Activated CD4-positive, alpha-beta T cell treated with anti-CD3 and anti-CD28 coated beads for 36 hours (primary cell): ENCODE measurements around the gene GPR183. TPM values are rescaled to one million over a fixed set of nuclear protein-coding genes. Genes with fewer than 3 reads are reported as not detected.

Experiments used
- ATAC-seq: fragments of 200-7000 bp; cut with Tn5 transposase; one replicate; pipeline ENCODE4 v1.10.0; 2021; ENCODE audit warnings: mild to moderate bottlenecking, moderate library complexity
- CTCF ChIA-PET: fragments of 350-600 bp; sonication (Branson Sonifier 250); formaldehyde crosslinking; loops from one replicate; lab custom pipeline; 2021; ENCODE audit warnings: antibody characterized with exemption; lab: Charles Lee
- POLR2A ChIA-PET: fragments of 350-600 bp; sonication (Branson Sonifier 250); formaldehyde crosslinking; loops from one replicate; lab custom pipeline; 2021; ENCODE audit warnings: antibody characterized with exemption, inconsistent platforms; lab: Charles Lee
- DNase-seq: peaks from one replicate; pipeline ENCODE4 v3.0.0-alpha.2; 2020
- H3K27ac Mint-ChIP-seq: one replicate; pipeline ENCODE4 v1.8.0; 2021; ENCODE audit warnings: mixed read lengths
- H3K27me3 Mint-ChIP-seq: one replicate; pipeline ENCODE4 v1.8.0; 2021; ENCODE audit warnings: mixed read lengths
- H3K36me3 Mint-ChIP-seq: one replicate; pipeline ENCODE4 v1.8.0; 2021; ENCODE audit warnings: low read depth, mixed read lengths
- H3K4me1 Mint-ChIP-seq: one replicate; pipeline ENCODE4 v1.8.0; 2021; ENCODE audit warnings: mixed read lengths
- H3K4me3 Mint-ChIP-seq: one replicate; pipeline ENCODE4 v1.8.0; 2021; ENCODE audit warnings: mild to moderate bottlenecking, moderate library complexity, mixed read lengths
- H3K9me3 Mint-ChIP-seq: one replicate; pipeline ENCODE4 v1.8.0; 2021; ENCODE audit warnings: low read depth, mixed read lengths
- intact Hi-C, 2 experiments: fragments of 100-400 bp; cut with DNase I in 1 of 2; cut with micrococcal nuclease in 1 of 2; formaldehyde crosslinking; loops; one replicate each; pipeline versions ENCODE4 v1.14.2 to v1.15.1; 2022 to 2024; cut with DNase I, micrococcal nuclease
- total RNA-seq, 2 experiments: library from RNA; stranded (reverse); gene quantifications; one replicate each; pipeline ENCODE4 v1.2.3, GENCODE V29; 2021

The GPR183 gene
- total RNA-seq, 2 experiments from 2014 or later, result 50.3 to 51.9 TPM

DNA sequence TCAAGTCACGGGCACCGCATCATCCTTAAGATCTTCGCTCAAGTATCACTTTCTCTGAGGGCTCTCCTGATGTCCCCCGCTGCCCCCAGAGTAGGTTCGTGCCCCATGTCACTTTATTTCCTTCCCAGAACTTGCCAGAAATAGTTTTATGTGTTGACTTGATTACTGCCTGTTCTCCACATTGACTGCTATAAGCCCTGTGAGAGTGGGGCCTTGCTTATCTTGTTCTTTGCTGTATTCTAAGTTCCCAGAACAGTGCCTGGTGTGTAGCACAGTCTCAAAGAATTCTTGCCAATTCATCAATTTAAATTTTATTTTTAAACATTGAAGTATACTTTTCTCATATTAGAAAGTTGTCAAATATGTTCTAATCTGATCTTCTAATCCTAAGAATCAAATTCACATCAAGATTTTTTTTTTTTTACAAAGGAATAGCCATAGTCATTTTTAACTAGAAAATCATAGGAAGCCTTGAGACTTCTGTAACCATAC lies 32.1 kb upstream of the GPR183 start:
- H3K27ac Mint-ChIP-seq, result no peak overlapping the region
- ChIA-PET POLR2A (no interaction called here), CTCF (interaction anchor here (1.0 to 1.9 kb wide), 3 partner anchors 9 to 73 kb away, joined by 3 to 6 read pairs (median 4); no protein-coding TSS in a partner anchor)
- DNase-seq (no peak), ATAC-seq (no peak)
- H3K4me1 Mint-ChIP-seq, result peaks cover 72% of the 10 kb centered on the region
- H3K9me3 Mint-ChIP-seq, result no peaks in the 10 kb centered on the region
- no peak overlapping the region for H3K4me3 Mint-ChIP-seq
- H3K27me3 Mint-ChIP-seq, result no peaks in the 10 kb centered on the region
- intact Hi-C loops, result no loop called here
- H3K36me3 Mint-ChIP-seq, result peaks cover 56% of the 10 kb centered on the region

DNA sequence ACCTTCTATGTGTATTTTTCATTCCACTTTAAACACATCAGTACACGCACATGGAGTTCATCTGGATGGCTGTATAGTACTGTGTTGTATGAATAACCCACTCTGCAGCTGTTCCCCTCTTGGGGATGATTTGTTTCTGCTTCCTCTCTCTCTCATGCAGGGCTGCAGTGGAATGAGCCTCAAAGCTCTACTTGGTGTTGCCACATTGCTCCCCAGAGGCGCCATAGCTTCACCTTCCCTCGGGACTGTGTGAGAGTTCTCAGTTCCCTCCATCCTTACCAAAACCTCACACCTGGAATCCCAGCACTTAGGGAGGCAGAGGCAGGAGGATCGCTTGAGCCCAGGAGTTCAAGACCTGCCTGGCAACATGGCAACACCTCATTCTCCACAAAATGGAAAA lies 28.4 kb upstream of the GPR183 start:
- H3K27ac Mint-ChIP-seq, result no peak overlapping the region
- ChIA-PET POLR2A (no interaction called here), CTCF (interaction anchor here (0.5 to 2.1 kb wide), 4 partner anchors 8 to 280 kb away, joined by 3 to 8 read pairs (median 4); no protein-coding TSS in a partner anchor)

DNA sequence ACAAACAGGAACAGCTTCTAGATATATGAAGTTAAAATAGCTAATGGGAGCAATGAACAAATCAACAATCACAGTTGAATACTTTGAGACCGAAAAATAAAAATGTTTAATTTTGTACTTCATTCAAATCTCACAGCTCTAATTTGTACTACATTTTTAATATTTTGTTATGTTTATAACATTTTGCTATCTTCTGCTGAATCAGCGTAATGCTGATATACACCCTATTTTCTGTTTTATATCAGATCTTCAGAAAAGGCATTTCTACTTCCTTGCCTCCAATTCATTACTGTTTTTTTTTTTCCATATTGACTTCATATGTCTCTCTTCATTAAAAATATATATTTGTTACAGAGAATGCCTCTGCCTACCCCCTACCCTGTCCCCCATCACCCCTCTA lies 27.9 kb upstream of the GPR183 start:
- H3K9me3 Mint-ChIP-seq, result no peaks in the 10 kb centered on the region
- intact Hi-C loops, result loop anchor here in 1 of 2 experiments (1.0 kb wide), 1 partner anchor 10 kb away; no protein-coding TSS in a partner anchor
- H3K36me3 Mint-ChIP-seq, result peaks cover 43% of the 10 kb centered on the region
- ChIA-PET CTCF (interaction anchor here (0.7 to 2.2 kb wide), 6 partner anchors 9 to 69 kb away, joined by 3 to 8 read pairs (median 4); no protein-coding TSS in a partner anchor), POLR2A (no interaction called here)
- H3K27ac Mint-ChIP-seq, result no peak overlapping the region
- H3K27me3 Mint-ChIP-seq, result no peaks in the 10 kb centered on the region
- DNase-seq (no peak), ATAC-seq (no peak)
- no peak overlapping the region for H3K4me3 Mint-ChIP-seq
- peaks cover 75% of the 10 kb centered on the region for H3K4me1 Mint-ChIP-seq

More for the DNA sequence above, 28.4 kb upstream of the GPR183 start:
- Mint-ChIP-seq H3K27me3 (no peaks in the 10 kb centered on the region), H3K4me1 (peaks cover 80% of the 10 kb centered on the region), H3K36me3 (peaks cover 45% of the 10 kb centered on the region), H3K9me3 (no peaks in the 10 kb centered on the region), H3K4me3 (no peak overlapping the region)
- intact Hi-C loops, result loop anchor here in 1 of 2 experiments (1.0 kb wide), 1 partner anchor 10 kb away; no protein-coding TSS in a partner anchor
- ATAC-seq (peak; percentile 43), DNase-seq (no peak)

DNA sequence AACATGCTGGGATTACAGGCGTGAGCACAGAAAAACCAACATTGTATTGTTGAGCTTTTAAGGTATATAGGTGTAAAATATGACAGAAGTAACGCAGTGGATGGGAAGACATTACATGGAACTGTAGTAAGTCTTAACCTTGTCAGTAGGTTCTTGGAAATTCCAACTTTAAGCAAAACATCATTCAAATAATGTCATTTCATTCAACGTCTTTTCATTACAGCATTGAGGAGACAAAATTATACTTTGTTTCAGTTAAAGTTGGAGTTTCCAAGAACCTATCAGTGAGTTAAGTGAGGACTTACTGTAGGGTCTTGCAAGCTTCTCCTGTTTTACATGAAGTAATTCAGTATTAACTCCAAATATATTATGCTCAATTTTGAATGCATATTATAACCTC lies 27.0 kb upstream of the GPR183 start:
- POLR2A ChIA-PET, result interaction anchor here (0.6 kb wide), 1 partner anchor 215 kb away, joined by 4 read pairs; no protein-coding TSS in a partner anchor
- H3K4me1 Mint-ChIP-seq, result peaks cover 73% of the 10 kb centered on the region
- ATAC-seq (no peak), DNase-seq (no peak)
- no peaks in the 10 kb centered on the region for H3K9me3 Mint-ChIP-seq
- no peak overlapping the region for H3K27ac Mint-ChIP-seq
- peaks cover 50% of the 10 kb centered on the region for H3K36me3 Mint-ChIP-seq
- H3K27me3 Mint-ChIP-seq, result no peaks in the 10 kb centered on the region
- no peak overlapping the region for H3K4me3 Mint-ChIP-seq
- intact Hi-C loops, result no loop called here
- CTCF ChIA-PET, result interaction anchor here (0.7 to 2.2 kb wide), 9 partner anchors 10 to 269 kb away, joined by 3 to 8 read pairs (median 3); no protein-coding TSS in a partner anchor

DNA sequence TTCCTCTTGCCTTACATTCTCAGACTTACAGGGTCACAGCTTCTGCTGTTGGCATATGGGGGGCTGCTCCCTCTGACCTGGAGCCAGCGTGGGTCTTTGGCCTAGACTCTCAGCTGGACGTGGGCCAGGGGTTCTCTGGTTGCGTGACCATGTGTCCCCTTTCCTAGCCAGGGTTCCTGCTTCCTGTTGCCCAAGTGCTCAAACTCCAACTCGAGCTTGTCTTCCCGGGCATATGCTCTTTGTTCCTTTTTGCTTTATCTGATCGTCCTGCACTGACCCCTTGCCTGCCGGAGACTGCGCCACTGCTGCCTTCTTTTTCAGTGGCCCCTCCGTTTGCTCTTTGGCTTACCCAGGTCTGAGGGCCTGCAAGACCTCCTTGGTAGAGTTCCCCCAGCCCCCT lies 25.3 kb upstream of the GPR183 start:
- POLR2A ChIA-PET, result no interaction called here
- peaks cover 42% of the 10 kb centered on the region for H3K36me3 Mint-ChIP-seq
- CTCF ChIA-PET, result interaction anchor here (1.3 kb wide), 1 partner anchor 67 kb away, joined by 3 read pairs; no protein-coding TSS in a partner anchor
- H3K9me3 Mint-ChIP-seq, result no peaks in the 10 kb centered on the region
- H3K27ac Mint-ChIP-seq, result no peak overlapping the region
- no peak overlapping the region for H3K4me3 Mint-ChIP-seq
- H3K4me1 Mint-ChIP-seq, result peaks cover 63% of the 10 kb centered on the region
- H3K27me3 Mint-ChIP-seq, result no peaks in the 10 kb centered on the region
- DNase-seq, result no peak
- intact Hi-C loops, result no loop called here
- ATAC-seq, result no peak

DNA sequence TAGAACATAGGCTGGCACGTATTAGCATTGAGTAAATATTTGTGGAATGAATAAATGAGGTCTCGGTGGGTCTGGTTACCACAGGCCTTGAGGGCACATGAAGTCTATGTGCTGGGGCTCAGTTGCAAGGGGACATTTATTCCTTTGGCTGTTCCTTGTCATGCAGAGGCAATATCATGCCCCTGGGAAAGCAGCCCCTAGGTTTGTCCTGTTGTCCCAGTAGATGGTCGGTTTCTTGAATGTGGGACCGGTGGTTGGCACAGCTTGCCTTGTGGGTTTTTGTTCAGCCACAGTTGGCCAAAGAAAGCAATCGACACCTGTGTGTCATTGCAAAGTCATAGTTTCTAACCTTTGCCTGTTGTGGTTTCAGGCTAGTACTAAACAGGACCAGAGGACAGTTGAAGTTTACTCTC lies 24.7 kb upstream of the GPR183 start:
- Mint-ChIP-seq H3K27me3 (no peaks in the 10 kb centered on the region), H3K4me3 (no peak overlapping the region), H3K27ac (no peak overlapping the region), H3K4me1 (peaks cover 65% of the 10 kb centered on the region), H3K36me3 (peaks cover 45% of the 10 kb centered on the region), H3K9me3 (no peaks in the 10 kb centered on the region)
- ATAC-seq (peak; percentile 59), DNase-seq (peak; percentile 40)
- POLR2A ChIA-PET, result no interaction called here
- intact Hi-C loops, result no loop called here
- CTCF ChIA-PET, result interaction anchor here (1.3 kb wide), 1 partner anchor 66 kb away, joined by 3 read pairs; no protein-coding TSS in a partner anchor

DNA sequence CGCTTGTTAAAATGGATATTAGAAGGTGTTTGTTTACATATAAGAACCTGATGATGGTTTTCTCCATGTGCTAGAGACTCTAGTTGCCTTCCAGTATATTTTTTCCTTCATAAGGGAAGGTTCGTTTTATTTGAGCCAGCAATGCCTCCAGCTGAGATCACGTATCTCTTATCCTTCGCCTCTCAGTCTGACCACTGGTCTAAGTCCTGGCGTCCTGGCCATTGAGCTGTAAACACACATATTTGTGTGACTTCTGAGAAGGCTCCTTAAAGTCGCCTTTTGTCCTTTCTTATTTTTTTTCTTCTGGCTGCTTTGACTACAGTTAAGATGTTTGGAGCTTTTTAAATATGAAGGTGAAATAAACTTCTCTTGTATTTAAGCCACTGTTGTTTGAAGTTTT lies 23.7 kb upstream of the GPR183 start:
- Mint-ChIP-seq H3K36me3 (peaks cover 43% of the 10 kb centered on the region), H3K4me3 (no peak overlapping the region), H3K27ac (no peak overlapping the region), H3K4me1 (peaks cover 64% of the 10 kb centered on the region), H3K27me3 (no peaks in the 10 kb centered on the region), H3K9me3 (no peaks in the 10 kb centered on the region)
- intact Hi-C loops, result no loop called here
- ChIA-PET POLR2A (no interaction called here), CTCF (interaction anchor here (0.7 to 2.0 kb wide), 6 partner anchors 9 to 104 kb away, joined by 3 to 9 read pairs (median 4); no protein-coding TSS in a partner anchor)
- DNase-seq (no peak), ATAC-seq (no peak)

DNA sequence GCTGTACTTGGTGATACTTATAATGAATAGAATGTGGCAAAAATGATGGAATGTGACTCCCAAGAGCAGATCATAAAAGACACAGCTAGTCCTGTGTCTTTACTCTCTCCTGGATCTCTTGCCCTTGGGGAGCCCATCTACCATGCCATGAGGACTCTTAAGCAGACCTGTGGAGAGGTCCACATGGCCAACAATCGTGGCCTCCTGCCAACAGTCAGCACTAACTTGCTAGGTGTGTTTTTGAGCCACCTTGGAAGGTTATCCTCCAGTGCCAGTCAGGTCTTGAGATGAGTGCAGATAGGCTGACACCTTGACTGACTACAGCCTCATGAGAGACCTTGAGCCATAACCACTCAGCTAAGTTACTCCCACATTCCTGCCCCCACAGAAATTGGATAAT lies 22.3 kb upstream of the GPR183 start:
- Mint-ChIP-seq H3K27me3 (no peaks in the 10 kb centered on the region), H3K27ac (no peak overlapping the region), H3K36me3 (peaks cover 43% of the 10 kb centered on the region), H3K4me3 (no peak overlapping the region), H3K4me1 (peaks cover 61% of the 10 kb centered on the region), H3K9me3 (no peaks in the 10 kb centered on the region)
- ATAC-seq, result no peak
- ChIA-PET CTCF (interaction anchor here (1.0 to 2.0 kb wide), 8 partner anchors 8 to 59 kb away, joined by 3 to 9 read pairs (median 4); no protein-coding TSS in a partner anchor), POLR2A (interaction anchor here (0.7 to 0.9 kb wide), 2 partner anchors 23 to 84 kb away, joined by 3 to 4 read pairs; no protein-coding TSS in a partner anchor)
- DNase-seq, result no peak
- intact Hi-C loops, result no loop called here

DNA sequence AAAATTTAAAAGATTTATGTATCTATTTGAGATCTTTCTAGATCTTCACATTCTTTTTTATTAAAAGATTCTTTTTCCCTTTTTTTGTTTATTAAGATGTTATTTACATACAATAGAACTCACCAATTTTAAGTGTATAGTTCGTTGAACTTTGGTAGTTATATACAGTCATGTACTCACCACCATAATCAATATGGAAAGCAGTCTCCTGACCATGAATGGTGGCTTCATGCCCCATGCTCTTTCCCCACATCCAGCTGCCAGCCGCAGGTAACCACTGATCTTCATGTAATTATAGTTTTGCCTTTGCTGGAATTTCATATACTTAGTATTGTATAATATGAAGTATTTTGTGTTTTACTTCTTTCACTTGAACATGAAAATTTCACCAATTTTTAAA lies 20.6 kb upstream of the GPR183 start:
- Mint-ChIP-seq H3K4me1 (peaks cover 73% of the 10 kb centered on the region), H3K27ac (no peak overlapping the region), H3K36me3 (peaks cover 49% of the 10 kb centered on the region), H3K9me3 (no peaks in the 10 kb centered on the region), H3K4me3 (no peak overlapping the region), H3K27me3 (no peaks in the 10 kb centered on the region)
- ChIA-PET POLR2A (no interaction called here), CTCF (interaction anchor here (1.1 kb wide), 1 partner anchor 24 kb away, joined by 3 read pairs; no protein-coding TSS in a partner anchor)
- intact Hi-C loops, result no loop called here
- DNase-seq, result no peak
- ATAC-seq, result no peak

DNA sequence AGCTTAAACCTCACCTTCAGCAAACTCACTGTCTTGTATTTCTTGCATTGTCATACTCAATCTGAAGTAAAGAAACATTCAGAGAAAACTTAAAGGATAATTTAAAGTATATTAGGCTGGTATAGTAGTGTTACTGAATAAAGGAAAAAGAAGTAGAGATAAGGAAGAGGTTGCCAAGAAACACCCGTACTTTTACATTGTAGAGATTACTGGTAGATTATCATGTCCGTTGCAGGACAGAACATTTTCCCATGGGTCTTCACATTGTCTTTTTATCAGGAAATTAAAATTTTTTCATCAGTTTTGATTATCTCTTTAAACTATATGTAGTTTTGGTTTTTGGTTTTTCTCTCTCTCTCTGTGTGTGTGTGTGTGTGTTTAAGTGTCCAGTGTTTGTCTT lies 19.9 kb upstream of the GPR183 start:
- Mint-ChIP-seq H3K4me3 (no peak overlapping the region), H3K27ac (no peak overlapping the region), H3K36me3 (peaks cover 43% of the 10 kb centered on the region), H3K9me3 (no peaks in the 10 kb centered on the region), H3K4me1 (peaks cover 74% of the 10 kb centered on the region), H3K27me3 (no peaks in the 10 kb centered on the region)
- POLR2A ChIA-PET, result no interaction called here
- DNase-seq (no peak), ATAC-seq (no peak)
- intact Hi-C loops, result no loop called here
- CTCF ChIA-PET, result interaction anchor here (1.1 kb wide), 1 partner anchor 25 kb away, joined by 3 read pairs; no protein-coding TSS in a partner anchor

DNA sequence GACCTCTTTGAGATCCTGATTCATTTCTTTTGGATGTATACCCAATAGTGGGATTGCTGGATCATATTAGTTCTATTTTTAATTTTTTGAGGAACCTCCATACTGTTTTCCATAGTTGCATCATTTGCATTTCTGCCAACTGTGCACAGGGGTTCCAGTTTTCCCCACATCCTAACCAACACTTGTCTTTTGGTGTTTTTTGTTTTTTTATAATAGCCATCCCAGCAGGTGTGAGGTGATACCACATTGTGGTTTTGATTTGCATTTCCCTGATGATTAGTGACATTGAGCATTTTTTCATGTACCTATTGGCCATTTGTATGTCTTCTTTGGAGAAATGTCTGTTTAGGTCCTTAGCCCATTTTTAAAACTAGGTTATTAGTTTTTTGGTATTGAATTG lies 18.8 kb upstream of the GPR183 start:
- peaks cover 73% of the 10 kb centered on the region for H3K4me1 Mint-ChIP-seq
- no peak overlapping the region for H3K4me3 Mint-ChIP-seq
- ATAC-seq (no peak), DNase-seq (no peak)
- CTCF ChIA-PET, result interaction anchor here (0.6 to 5.2 kb wide), 4 partner anchors 12 to 69 kb away, joined by 3 to 34 read pairs (median 4); no protein-coding TSS in a partner anchor
- no peaks in the 10 kb centered on the region for H3K27me3 Mint-ChIP-seq
- H3K9me3 Mint-ChIP-seq, result no peaks in the 10 kb centered on the region
- intact Hi-C loops, result no loop called here
- H3K36me3 Mint-ChIP-seq, result peaks cover 39% of the 10 kb centered on the region
- H3K27ac Mint-ChIP-seq, result no peak overlapping the region
- POLR2A ChIA-PET, result interaction anchor here (1.1 to 1.6 kb wide), 3 partner anchors 26 to 56 kb away, joined by 5 to 11 read pairs (median 6); no protein-coding TSS in a partner anchor
